ENCODE data around the gene IFNE. TPM values are rescaled to one million over a fixed set of nuclear protein-coding genes. Genes with fewer than 3 reads are reported as not detected.

The IFNE gene
- total RNA-seq, 1 experiment from 2014 or later: not detected

DNA sequence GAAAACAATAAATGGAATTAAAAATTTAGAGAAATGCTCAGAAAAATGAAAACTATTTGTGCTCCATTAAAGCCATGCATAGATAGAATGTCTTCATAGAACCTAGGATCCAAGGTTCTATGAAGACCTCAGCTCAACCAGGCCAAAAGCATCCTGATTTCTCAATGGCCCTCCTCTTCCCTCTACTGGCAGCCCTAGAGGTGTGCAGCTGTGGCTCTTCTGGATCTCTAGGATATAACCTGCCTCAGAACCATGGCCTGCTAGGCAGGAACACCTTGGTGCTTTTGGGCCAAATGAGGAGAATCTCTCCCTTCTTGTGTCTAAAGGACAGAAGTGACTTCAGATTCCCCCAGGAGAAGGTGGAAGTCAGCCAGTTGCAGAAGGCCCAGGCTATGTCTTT is 26.8 kb downstream of the IFNE start:
- Histone ChIP-seq H3K4ac (ENCODE audit: low read depth, low read length) (no peak overlapping the region), H2BK120ac (ENCODE audit: low read depth, low read length, poor library complexity, severe bottlenecking) (no peak overlapping the region), H3K23me2 (ENCODE audit: insufficient read length, low read depth, low read length, poor library complexity, severe bottlenecking) (no peaks in the 10 kb centered on the region), H3K56ac (ENCODE audit: insufficient read length, low read depth, low read length) (no peak overlapping the region), H3K4me1 (ENCODE audit: insufficient read depth, low read length) (peaks cover 5% of the 10 kb centered on the region), H4K91ac (ENCODE audit: insufficient read length, low read depth, low read length) (no peak overlapping the region), H3K27me3 (ENCODE audit: insufficient read depth, low read length) (no peaks in the 10 kb centered on the region; the same call in 1 of the 2 replicates), H3K4me2 (ENCODE audit: insufficient read depth, insufficient read length, low read length) (no peak overlapping the region), H4K20me1 (ENCODE audit: control insufficient read depth, insufficient read depth, insufficient read length) (no peaks in the 10 kb centered on the region), H4K5ac (ENCODE audit: insufficient read length, low read depth, low read length) (no peak overlapping the region), H2BK20ac (ENCODE audit: low read depth, low read length, poor library complexity, severe bottlenecking) (no peak overlapping the region), H3K18ac (ENCODE audit: insufficient read length, low read depth, low read length) (no peak overlapping the region), H3K9ac (ENCODE audit: extremely low read depth, insufficient read length, low read length) (no peak overlapping the region), H4K8ac (replicated peaks; ENCODE audit: insufficient read length, low read depth, low read length) (no peak overlapping the region), H3K14ac (ENCODE audit: insufficient read depth, low read length) (no peak overlapping the region), H3T11ph (ENCODE audit: low read length) (no peak overlapping the region), H2BK5ac (ENCODE audit: insufficient read length, low read length) (no peak overlapping the region), H3K9me3 (ENCODE audit: control insufficient read depth, low read depth, low read length) (no peaks in the 10 kb centered on the region), H2AFZ (ENCODE audit: low read length) (no peak overlapping the region), H3K27ac (ENCODE audit: insufficient read length, low read depth, low read length) (no peak overlapping the region), H2BK12ac (ENCODE audit: insufficient read length, low read depth, low read length) (no peak overlapping the region), H3K23ac (ENCODE audit: insufficient read length, low read depth, low read length) (no peak overlapping the region), H3K79me2 (ENCODE audit: insufficient read depth, low read length) (no peaks in the 10 kb centered on the region), H2BK15ac (ENCODE audit: low read depth, low read length) (no peak overlapping the region), H2AK5ac (ENCODE audit: insufficient read length, low read length) (no peak overlapping the region), H3K79me1 (ENCODE audit: insufficient read depth, low read depth, low read length, poor library complexity, severe bottlenecking) (no peaks in the 10 kb centered on the region)
- H3K27ac Mint-ChIP-seq: no peak overlapping the region
- no peaks in the 10 kb centered on the region for H3K36me3 Mint-ChIP-seq (ENCODE audit: insufficient read depth in 1 of 3, low read depth in 3 of 3)
- H3K4me3 Mint-ChIP-seq: no peak overlapping the region
- DNase-seq: peak; percentile 54
- peaks cover 5% of the 10 kb centered on the region for H3K27me3 Mint-ChIP-seq (ENCODE audit: low read depth)
- H3K9me3 Mint-ChIP-seq: no peaks in the 10 kb centered on the region; a peak in 1 of 5 replicates
- H3K4me1 Mint-ChIP-seq: peaks cover 11 to 14% of the 10 kb centered on the region in 2 experiments
- TF ChIP-seq, protein P1, sequence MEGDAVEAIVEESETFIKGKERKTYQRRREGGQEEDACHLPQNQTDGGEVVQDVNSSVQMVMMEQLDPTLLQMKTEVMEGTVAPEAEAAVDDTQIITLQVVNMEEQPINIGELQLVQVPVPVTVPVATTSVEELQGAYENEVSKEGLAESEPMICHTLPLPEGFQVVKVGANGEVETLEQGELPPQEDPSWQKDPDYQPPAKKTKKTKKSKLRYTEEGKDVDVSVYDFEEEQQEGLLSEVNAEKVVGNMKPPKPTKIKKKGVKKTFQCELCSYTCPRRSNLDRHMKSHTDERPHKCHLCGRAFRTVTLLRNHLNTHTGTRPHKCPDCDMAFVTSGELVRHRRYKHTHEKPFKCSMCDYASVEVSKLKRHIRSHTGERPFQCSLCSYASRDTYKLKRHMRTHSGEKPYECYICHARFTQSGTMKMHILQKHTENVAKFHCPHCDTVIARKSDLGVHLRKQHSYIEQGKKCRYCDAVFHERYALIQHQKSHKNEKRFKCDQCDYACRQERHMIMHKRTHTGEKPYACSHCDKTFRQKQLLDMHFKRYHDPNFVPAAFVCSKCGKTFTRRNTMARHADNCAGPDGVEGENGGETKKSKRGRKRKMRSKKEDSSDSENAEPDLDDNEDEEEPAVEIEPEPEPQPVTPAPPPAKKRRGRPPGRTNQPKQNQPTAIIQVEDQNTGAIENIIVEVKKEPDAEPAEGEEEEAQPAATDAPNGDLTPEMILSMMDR (conservative IDR thresholded peaks at IDR 0.05): peak; percentile 77
